K562 (cell line): Measurements from ENCODE around the gene PRKG1. TPM values are rescaled to one million over a fixed set of nuclear protein-coding genes. Genes with fewer than 3 reads are reported as not detected.

Source experiments
- ATAC-seq: fragments of 200-7000 bp; cut with Tn5 transposase; 3 replicates; pipeline ENCODE4 v1.9.1; 2020; ENCODE audit warnings: moderate library complexity
- BruUV-seq: library from RNA; stranded (reverse); fragments of 400-500 nt; replicated peaks from 2 replicates; lab custom pipeline; 2021; lab: Mats Ljungman, UMichigan
- CTCF ChIA-PET: fragments of 300-600 bp; formaldehyde crosslinking; extraction: SDS; loops from one replicate; lab custom pipeline; 2021; ENCODE audit warnings: low intra/inter-chr PET ratio; lab: Yijun Ruan, JAX
- POLR2A ChIA-PET: fragments of 300-600, 350-650 bp; sonication (Branson Sonifier 250); formaldehyde crosslinking; extraction: SDS; loops from one replicate; lab custom pipeline; 2021; ENCODE audit warnings: antibody characterized with exemption, inconsistent platforms; lab: Yijun Ruan, JAX
- DNase-seq, 4 experiments: peaks; one replicate each; pipeline versions ENCODE4 v3.0.0 to v3.0.0-alpha.2; 2011 to 2018; ENCODE audit warnings: low spot score in 3 of 4, mixed read lengths in 3 of 4; ENCODE audit errors: extremely low read depth in 1 of 4
- FAIRE-seq: peaks from 2 replicates; lab custom pipeline; 2011; peaks lifted over from hg19 to GRCh38; lab: Jason Lieb, UNC
- H2AFZ ChIP-seq: 2 replicates; pipeline ENCODE4 v1.6.0; 2011; ENCODE audit warnings: low read depth, low read length, control low read depth, inconsistent platforms
- H3K27ac ChIP-seq: fragments of 200-600 bp; 3 replicates; pipeline ENCODE4 v1.8.0; 2011; ENCODE audit warnings: low read depth, mild to moderate bottlenecking, control low read depth, inconsistent platforms, low read length, moderate library complexity, mixed read lengths; ENCODE audit errors: extremely low read depth
- H3K27me3 ChIP-seq, 2 experiments: fragments of 300-600 bp in 1 of 2; 2 replicates in 1 of 2; 3 replicates in 1 of 2; pipeline versions ENCODE4 v1.6.0 to v1.8.0; 2011; ENCODE audit warnings: inconsistent platforms in 2 of 2, low read length in 2 of 2, mild to moderate bottlenecking in 1 of 2, mixed read lengths in 1 of 2, moderate library complexity in 1 of 2; ENCODE audit not compliant: control insufficient read depth in 2 of 2, insufficient read depth in 2 of 2
- H3K36me3 ChIP-seq: fragments of 300-600 bp; 3 replicates; pipeline ENCODE4 v1.8.0; 2011; ENCODE audit warnings: mild to moderate bottlenecking, low read length, inconsistent platforms; ENCODE audit not compliant: control insufficient read depth, insufficient read depth
- H3K4me1 ChIP-seq, 2 experiments: fragments of 200-600 bp in 1 of 2; replicated peaks in 1 of 2; 2 replicates in 1 of 2; 3 replicates in 1 of 2; pipeline versions ENCODE4 v1.5.1 to v1.8.0; 2011; ENCODE audit warnings: inconsistent platforms in 2 of 2, low read length in 2 of 2, mild to moderate bottlenecking in 1 of 2, mixed read lengths in 1 of 2, moderate library complexity in 1 of 2; ENCODE audit not compliant: control insufficient read depth in 2 of 2, insufficient read depth in 2 of 2
- H3K4me2 ChIP-seq: 2 replicates; pipeline ENCODE4 v1.6.1; 2011; ENCODE audit warnings: low read length, control low read depth, inconsistent platforms, mixed read lengths; ENCODE audit not compliant: insufficient read depth
- H3K4me3 ChIP-seq: fragments of 200-600 bp; sonication (generic), shearing (Covaris generic); 2 replicates; pipeline ENCODE4 v1.5.1; 2016; ENCODE audit warnings: control low read depth, inconsistent platforms
- H3K79me2 ChIP-seq: fragments of 200-600 bp; 3 replicates; pipeline ENCODE4 v1.8.0; 2011; ENCODE audit warnings: low read length, inconsistent platforms; ENCODE audit not compliant: control insufficient read depth, insufficient read depth
- H3K9ac ChIP-seq, 2 experiments: 2 replicates each; pipeline versions ENCODE4 v1.6.0 to v1.6.1; 2011; ENCODE audit warnings: low read depth in 2 of 2, low read length in 2 of 2, control low read depth in 1 of 2, inconsistent platforms in 1 of 2, mild to moderate bottlenecking in 1 of 2, mixed read lengths in 1 of 2; ENCODE audit not compliant: insufficient read depth in 1 of 2
- H3K9me1 ChIP-seq: one replicate; pipeline ENCODE4 v1.6.0; 2011; ENCODE audit warnings: inconsistent platforms, mild to moderate bottlenecking, low read length, moderate library complexity; ENCODE audit not compliant: control insufficient read depth, insufficient read depth
- H3K9me3 ChIP-seq: replicated peaks from 2 replicates; pipeline ENCODE4 v1.5.1; 2011; ENCODE audit warnings: low read depth, low read length, inconsistent platforms; ENCODE audit not compliant: control insufficient read depth, insufficient read depth
- H4K20me1 ChIP-seq: replicated peaks from 2 replicates; pipeline ENCODE4 v1.6.1; 2011; ENCODE audit warnings: low read length, inconsistent platforms, mixed read lengths; ENCODE audit not compliant: control insufficient read depth, insufficient read depth
- C11orf30 ChIP-seq: fragments of 450-650 bp; IDR thresholded peaks from 2 replicates; pipeline ENCODE4 v1.6.1; 2016; ENCODE audit warnings: low read depth, mild to moderate bottlenecking
- FOS ChIP-seq: IDR thresholded peaks from 3 replicates; pipeline ENCODE4 v1.6.1; 2011; ENCODE audit not compliant: insufficient read length; ENCODE audit errors: extremely low read depth
- HDAC1 ChIP-seq, 2 experiments: fragments of 450-650 bp; IDR thresholded peaks; 2 replicates each; pipeline ENCODE4 v1.6.1; 2016 to 2017; ENCODE audit warnings: inconsistent platforms in 1 of 2, mild to moderate bottlenecking in 1 of 2, moderate library complexity in 1 of 2
- HMGN3 ChIP-seq: IDR thresholded peaks from 2 replicates; pipeline ENCODE4 v1.6.1; 2011; ENCODE audit warnings: borderline replicate concordance, low read depth, mild to moderate bottlenecking, mixed read lengths, low read length; ENCODE audit not compliant: insufficient read length; ENCODE audit errors: extremely low read depth
- NFIX ChIP-seq: fragments of 250-450 bp; sonication (Bioruptor Pico); IDR thresholded peaks from 2 replicates; pipeline ENCODE4 v1.4.0; 2020; ENCODE audit warnings: low read depth, mild to moderate bottlenecking, moderate library complexity
- RBM39 ChIP-seq: fragments of 200-400 bp; formaldehyde crosslinking; optimal IDR thresholded peaks from 2 replicates; pipeline ENCODE3; 2018; ENCODE audit warnings: low read depth, low read length
- RHOXF2B ChIP-seq: fragments of 250-450 bp; sonication (Bioruptor Pico); conservative IDR thresholded peaks from 2 replicates; pipeline ENCODE4 v1.5.1; 2021
- TRIM24 ChIP-seq, 2 experiments: fragments of 450-650 bp; IDR thresholded peaks; 2 replicates each; pipeline ENCODE4 v1.6.1; 2016
- ZNF253 ChIP-seq: fragments of 250-450 bp; sonication (Bioruptor Pico); conservative IDR thresholded peaks from 2 replicates; pipeline ENCODE4 v1.6.1; 2021; ENCODE audit warnings: mild to moderate bottlenecking
- ZNF316 ChIP-seq: fragments of 450-650 bp; IDR thresholded peaks from 2 replicates; pipeline ENCODE4 v1.6.1; 2016
- WGBS: fragments of 100-300 bp; shearing (Covaris generic); methylation state at CpG from one replicate; pipeline ENCODE4 v1.1.6; 2016; ENCODE audit warnings: low coverage, mixed read lengths; ENCODE audit not compliant: insufficient coverage; ENCODE audit errors: missing lambda C conversion rate; 5-methylcytosine and 5-hydroxymethylcytosine counted together
- in situ Hi-C: fragments of 300-500 bp; cut with MboI; formaldehyde crosslinking; loops from 4 replicates; pipeline ENCODE4 v1.15.0; 2018; ENCODE audit warnings: inconsistent platforms, mixed read lengths
- intact Hi-C: fragments of 100-400 bp; cut with micrococcal nuclease; formaldehyde crosslinking; loops from 2 replicates; pipeline ENCODE4 v1.14.2; 2022
- polyA plus RNA-seq, 8 experiments: library from polyadenylated mRNA; depleted of rRNA in 4 of 8; stranded (reverse) in 5 of 8; unstranded in 3 of 8; fragments of >200 nt; fragmentation: Nextera tagmentation in 2 of 8; fragmentation: Illumina TruSeq in 1 of 8; extraction: Ambion mirVana in 2 of 8; extraction: Trizol in 1 of 8; gene quantifications; 2 replicates each; pipeline versions ENCODE4 v1.2.1 to v1.2.3, GENCODE V29; 2011 to 2014; ENCODE audit warnings: inconsistent platforms in 1 of 8, missing spikeins in 1 of 8
- total RNA-seq, 7 experiments: library from RNA; depleted of rRNA in 6 of 7; stranded (reverse); fragments of >200 nt in 6 of 7; fragmentation: Illumina TruSeq in 2 of 7; extraction: Trizol in 2 of 7; gene quantifications; 2 replicates each; pipeline versions ENCODE4 v1.2.1 to v1.2.3, GENCODE V29; 2011 to 2021; ENCODE audit warnings: low replicate concordance in 1 of 7

The PRKG1 gene
- total and polyA plus RNA-seq, 9 of the 15 experiments (the other 6 are each of a cell fraction or from before 2014, with no cell fraction given) = 0.22 TPM; not detected in 8

- Histone ChIP-seq H3K4me2 (no peak overlapping the region), H3K4me3 (no peak overlapping the region), H2AFZ (no peak overlapping the region), H3K27ac (no peak overlapping the region), H3K9me3 (0 out of 2 replicates have a peak, but pooled peaks cover 2% of the 10 kb centered on the region), H3K79me2 (no peaks in the 10 kb centered on the region), H3K9me1 (no peaks in the 10 kb centered on the region), H4K20me1 (no peaks in the 10 kb centered on the region), H3K9ac (no peak overlapping the region), H3K4me1 (no peaks in the 10 kb centered on the region), H3K27me3 (no peaks in the 10 kb centered on the region), H3K36me3 (no peaks in the 10 kb centered on the region)
- intact Hi-C loops = no loop called here
- no TSS peak for BruUV-seq
- DNase-seq = no peak
- POLR2A ChIA-PET = no interaction called here
- in situ Hi-C loops = no loop called here
- TF ChIP-seq HDAC1 (IDR thresholded peaks at IDR 0.05) (no peak), ZNF316 (peak; percentile 65; the same call in 1 of the 2 replicates), C11orf30 (peak; percentile 33; the same call in 1 of the 2 replicates)
- WGBS = 0% methylated on average over 1 of the region's 1 CpG
- no peak for FAIRE-seq
- ATAC-seq = no peak
- CTCF ChIA-PET = no interaction called here
Measured at GRCh38 chr10:51472154-51472553, 397.9 kb downstream of the PRKG1 start.

GRCh38 chr10:51479711-51480110 is 405.4 kb downstream of the PRKG1 start:
- WGBS = 0% methylated on average over 3 of the region's 3 CpGs
- no peak for TF ChIP-seq RHOXF2B (CRISPR knock-in tag)
- no peak for TF ChIP-seq TRIM24 (IDR thresholded peaks at IDR 0.05)
- no peak for TF ChIP-seq HMGN3
- no peak for TF ChIP-seq FOS
- TF ChIP-seq RBM39 = no peak
- no peak for TF ChIP-seq ZNF253 (CRISPR knock-in tag)
- no peak for TF ChIP-seq NFIX (CRISPR knock-in tag)
- in situ Hi-C loops (no loop called here), intact Hi-C loops (no loop called here)
- ChIA-PET POLR2A (no interaction called here), CTCF (no interaction called here)
- Histone ChIP-seq H3K9me1 (no peaks in the 10 kb centered on the region), H3K79me2 (no peaks in the 10 kb centered on the region), H3K9me3 (no peaks in the 10 kb centered on the region; the same call in 1 of the 2 replicates), H4K20me1 (no peaks in the 10 kb centered on the region), H2AFZ (no peak overlapping the region), H3K27ac (no peak overlapping the region), H3K4me1 (no peaks in the 10 kb centered on the region), H3K9ac (no peak overlapping the region), H3K27me3 (no peaks in the 10 kb centered on the region), H3K4me3 (no peak overlapping the region), H3K36me3 (no peaks in the 10 kb centered on the region), H3K4me2 (no peak overlapping the region)
- no peak for DNase-seq
- no peak for ATAC-seq
- FAIRE-seq = no peak
- BruUV-seq = no TSS peak
